ENCODE results near the gene ALOX5AP.
A peak's percentile ranks its signal among the peaks of the same experiment; 100 is the strongest.

Gene ALOX5AP

GRCh38 chr13:30715372-30715756 is 20.0 kb upstream of the ALOX5AP start:
- no peak for DNase-seq

GRCh38 chr13:30715837-30716236 is 19.5 kb upstream of the ALOX5AP start:
- no peak for DNase-seq

- DNase-seq = peak; percentile 69
These were observed 16.4 kb upstream of the ALOX5AP start for GRCh38 chr13:30718661-30719524.

GRCh38 chr13:30719525-30719914 is 15.8 kb upstream of the ALOX5AP start:
- no peak for DNase-seq

GRCh38 chr13:30720172-30720869 is 15.0 kb upstream of the ALOX5AP start:
- peak; percentile 98 for DNase-seq

- peak; percentile 83 for DNase-seq
These were observed 13.4 kb upstream of the ALOX5AP start for GRCh38 chr13:30721936-30722335.

- no peak for DNase-seq
These were observed 13.0 kb upstream of the ALOX5AP start for GRCh38 chr13:30722361-30722760.

- DNase-seq = no peak
These were observed 10.6 kb upstream of the ALOX5AP start for GRCh38 chr13:30724778-30725177.

GRCh38 chr13:30725326-30726085 is 9.8 kb upstream of the ALOX5AP start:
- DNase-seq = no peak

- no peak for DNase-seq
These were observed 9.2 kb upstream of the ALOX5AP start for GRCh38 chr13:30726192-30726591.

GRCh38 chr13:30727491-30728355 is 7.6 kb upstream of the ALOX5AP start:
- DNase-seq = no peak

- DNase-seq = no peak
These were observed 5.5 kb upstream of the ALOX5AP start for GRCh38 chr13:30729801-30730200.

GRCh38 chr13:30730526-30730925 is 4.8 kb upstream of the ALOX5AP start:
- no peak for DNase-seq

- no peak for DNase-seq
These were observed 3.8 kb upstream of the ALOX5AP start for GRCh38 chr13:30731361-30732045.

GRCh38 chr13:30732046-30732390 is 3.3 kb upstream of the ALOX5AP start:
- DNase-seq = no peak

GRCh38 chr13:30734439-30734838 is 904 bp upstream of the ALOX5AP start:
- no peak for DNase-seq

GRCh38 chr13:30735872-30736175 is 481 bp downstream of the ALOX5AP start:
- no peak for DNase-seq

GRCh38 chr13:30736461-30737320 is 1.3 kb downstream of the ALOX5AP start:
- no peak for DNase-seq

- peak; percentile 93 for DNase-seq
These were observed 2.4 kb downstream of the ALOX5AP start for GRCh38 chr13:30737511-30738337.

- DNase-seq = no peak
These were observed 3.3 kb downstream of the ALOX5AP start for GRCh38 chr13:30738526-30739236.

Data from MV-4-11 (cell line).